Hepatocyte (in vitro differentiated cells): ENCODE measurements around the gene RIOX2. TPM values are rescaled to one million over a fixed set of nuclear protein-coding genes. Genes with fewer than 3 reads are reported as not detected.

Experiments
- DNase-seq: peaks from one replicate; pipeline ENCODE4 v3.0.0-alpha.2; 2016; ENCODE audit warnings: low spot score
- H2AFZ ChIP-seq: fragments of 200-600 bp; sonication (generic); 2 replicates; pipeline ENCODE4 v1.6.0; 2016; ENCODE audit warnings: antibody characterized with exemption, mild to moderate bottlenecking
- H3K27ac ChIP-seq: fragments of 200-600 bp; sonication (generic); 2 replicates; pipeline ENCODE4 v1.5.1; 2016; ENCODE audit warnings: mild to moderate bottlenecking
- H3K27me3 ChIP-seq: fragments of 200-600 bp; sonication (generic); 2 replicates; pipeline ENCODE4 v1.6.1; 2016
- H3K36me3 ChIP-seq: fragments of 200-600 bp; sonication (generic); replicated peaks from 2 replicates; pipeline ENCODE4 v1.5.1; 2016; ENCODE audit warnings: low read depth; ENCODE audit not compliant: insufficient read depth
- H3K4me1 ChIP-seq: fragments of 200-600 bp; sonication (generic); 2 replicates; pipeline ENCODE4 v1.5.1; 2016; ENCODE audit warnings: mild to moderate bottlenecking, moderate library complexity; ENCODE audit not compliant: insufficient read depth
- H3K4me2 ChIP-seq: fragments of 200-600 bp; sonication (generic); 2 replicates; pipeline ENCODE4 v1.6.0; 2016
- H3K4me3 ChIP-seq: fragments of 200-600 bp; sonication (generic); 2 replicates; pipeline ENCODE4 v1.5.1; 2016; ENCODE audit warnings: mild to moderate bottlenecking
- H3K79me2 ChIP-seq: fragments of 200-600 bp; sonication (generic); 2 replicates; pipeline ENCODE4 v1.6.0; 2017; ENCODE audit warnings: mild to moderate bottlenecking
- H3K9me2 ChIP-seq: fragments of 200-600 bp; sonication (generic); replicated peaks from 2 replicates; pipeline ENCODE4 v1.6.0; 2017; ENCODE audit warnings: mild to moderate bottlenecking; ENCODE audit not compliant: insufficient read depth
- H3K9me3 ChIP-seq: fragments of 200-600 bp; sonication (generic); 2 replicates; pipeline ENCODE4 v1.5.1; 2016; ENCODE audit warnings: low read depth, mild to moderate bottlenecking
- H4K20me1 ChIP-seq: fragments of 200-600 bp; sonication (generic); 2 replicates; pipeline ENCODE4 v1.6.0; 2016; ENCODE audit warnings: mild to moderate bottlenecking; ENCODE audit not compliant: insufficient read depth, poor library complexity, severe bottlenecking
- EZH2 ChIP-seq: fragments of 200-600 bp; sonication (generic); IDR thresholded peaks from 2 replicates; pipeline ENCODE4 v1.6.1; 2016; ENCODE audit warnings: antibody characterized with exemption, mild to moderate bottlenecking, borderline replicate concordance
- EZH2phosphoT487 ChIP-seq: fragments of 200-600 bp; sonication (generic); IDR thresholded peaks from one replicate; pipeline ENCODE4 v1.6.1; 2018; ENCODE audit warnings: antibody characterized with exemption, mild to moderate bottlenecking, low read depth, moderate library complexity; ENCODE audit not compliant: unreplicated experiment, severe bottlenecking
- WGBS: methylation state at CpG from one replicate; pipeline ENCODE4 v1.1.6; 2016; ENCODE audit warnings: low lambda C conversion rate; ENCODE audit errors: missing lambda C conversion rate; 5-methylcytosine and 5-hydroxymethylcytosine counted together
- polyA plus RNA-seq: library from polyadenylated mRNA; unstranded; fragments of >200 nt; fragmentation: Nextera tagmentation; extraction: Ambion mirVana; gene quantifications from 2 replicates; pipeline ENCODE4 v1.2.1, GENCODE V29; 2016
- total RNA-seq: library from RNA; depleted of rRNA; stranded (reverse); fragments of >200 nt; gene quantifications from 2 replicates; pipeline ENCODE4 v1.2.3, GENCODE V29; 2014
- TF ChIP-seq, protein P1 (sequence below): fragments of 200-600 bp; sonication (generic); IDR thresholded peaks from 2 replicates; pipeline ENCODE4 v1.5.1; 2016; ENCODE audit warnings: antibody characterized with exemption, mild to moderate bottlenecking; ENCODE audit not compliant: poor library complexity

Gene RIOX2
- total and polyA plus RNA-seq, 2 experiments from 2014 or later: 15.5 to 26.2 TPM

DNA sequence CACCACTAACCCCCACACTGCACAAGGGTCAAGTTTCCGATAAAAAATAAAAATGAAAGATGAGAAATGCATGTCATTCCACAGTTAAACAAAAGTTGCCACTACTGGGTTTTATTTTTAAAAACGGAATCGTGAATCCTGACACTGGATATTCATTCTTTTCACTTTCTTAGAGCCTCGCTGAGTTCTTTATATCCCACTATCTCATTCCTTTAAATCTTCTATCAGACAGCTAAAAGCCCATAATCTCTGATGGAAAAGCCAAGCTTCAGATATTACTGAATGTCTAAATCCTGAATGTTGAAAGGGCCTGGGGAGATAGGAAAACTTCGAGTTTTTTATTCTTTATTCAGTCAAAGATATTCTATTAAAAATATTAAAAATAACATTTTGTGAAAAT is 11.7 kb downstream of the RIOX2 start:
- Histone ChIP-seq H3K27ac (no peak overlapping the region), H3K27me3 (no peaks in the 10 kb centered on the region), H3K4me2 (peak overlapping the region; percentile 6), H4K20me1 (no peaks in the 10 kb centered on the region), H3K36me3 (peaks cover 4% of the 10 kb centered on the region), H3K9me3 (no peaks in the 10 kb centered on the region), H3K4me1 (no peaks in the 10 kb centered on the region), H2AFZ (no peak overlapping the region), H3K4me3 (no peak overlapping the region), H3K79me2 (peaks cover 18% of the 10 kb centered on the region), H3K9me2 (no peaks in the 10 kb centered on the region)
- TF ChIP-seq EZH2phosphoT487: no peak
- 66% methylated on average over 5 of the region's 5 CpGs for WGBS
- no peak for DNase-seq

DNA sequence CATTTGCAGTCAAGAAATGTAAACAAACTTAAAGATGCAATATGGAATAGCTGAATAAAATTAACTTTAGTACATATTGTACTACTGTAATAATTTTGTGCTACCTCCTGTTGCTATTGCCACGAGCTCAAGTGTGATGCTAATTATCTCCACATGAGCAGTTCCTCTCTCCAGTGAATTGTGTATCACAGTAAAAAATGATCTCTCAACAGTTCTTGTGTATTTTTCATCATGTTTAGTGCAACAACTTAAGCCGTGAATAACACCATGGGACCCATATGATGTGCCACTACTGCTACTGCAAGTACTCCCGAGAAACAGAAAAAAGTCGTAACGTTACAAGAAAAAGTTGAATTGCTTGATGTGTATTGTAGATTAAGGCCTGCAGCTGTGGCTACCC is 12.4 kb downstream of the RIOX2 start:
- Histone ChIP-seq H2AFZ (no peak overlapping the region), H3K9me3 (no peaks in the 10 kb centered on the region), H3K4me3 (no peak overlapping the region), H3K27ac (no peak overlapping the region), H4K20me1 (no peaks in the 10 kb centered on the region), H3K4me1 (no peaks in the 10 kb centered on the region), H3K9me2 (no peaks in the 10 kb centered on the region), H3K4me2 (no peak overlapping the region), H3K79me2 (peaks cover 17% of the 10 kb centered on the region), H3K36me3 (peaks cover 4% of the 10 kb centered on the region), H3K27me3 (no peaks in the 10 kb centered on the region)
- 92% methylated on average over 5 of the region's 5 CpGs for WGBS
- no peak for DNase-seq
- no peak for TF ChIP-seq EZH2
- TF ChIP-seq EZH2phosphoT487: no peak
- TF ChIP-seq, protein P1, sequence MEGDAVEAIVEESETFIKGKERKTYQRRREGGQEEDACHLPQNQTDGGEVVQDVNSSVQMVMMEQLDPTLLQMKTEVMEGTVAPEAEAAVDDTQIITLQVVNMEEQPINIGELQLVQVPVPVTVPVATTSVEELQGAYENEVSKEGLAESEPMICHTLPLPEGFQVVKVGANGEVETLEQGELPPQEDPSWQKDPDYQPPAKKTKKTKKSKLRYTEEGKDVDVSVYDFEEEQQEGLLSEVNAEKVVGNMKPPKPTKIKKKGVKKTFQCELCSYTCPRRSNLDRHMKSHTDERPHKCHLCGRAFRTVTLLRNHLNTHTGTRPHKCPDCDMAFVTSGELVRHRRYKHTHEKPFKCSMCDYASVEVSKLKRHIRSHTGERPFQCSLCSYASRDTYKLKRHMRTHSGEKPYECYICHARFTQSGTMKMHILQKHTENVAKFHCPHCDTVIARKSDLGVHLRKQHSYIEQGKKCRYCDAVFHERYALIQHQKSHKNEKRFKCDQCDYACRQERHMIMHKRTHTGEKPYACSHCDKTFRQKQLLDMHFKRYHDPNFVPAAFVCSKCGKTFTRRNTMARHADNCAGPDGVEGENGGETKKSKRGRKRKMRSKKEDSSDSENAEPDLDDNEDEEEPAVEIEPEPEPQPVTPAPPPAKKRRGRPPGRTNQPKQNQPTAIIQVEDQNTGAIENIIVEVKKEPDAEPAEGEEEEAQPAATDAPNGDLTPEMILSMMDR: no peak

DNA sequence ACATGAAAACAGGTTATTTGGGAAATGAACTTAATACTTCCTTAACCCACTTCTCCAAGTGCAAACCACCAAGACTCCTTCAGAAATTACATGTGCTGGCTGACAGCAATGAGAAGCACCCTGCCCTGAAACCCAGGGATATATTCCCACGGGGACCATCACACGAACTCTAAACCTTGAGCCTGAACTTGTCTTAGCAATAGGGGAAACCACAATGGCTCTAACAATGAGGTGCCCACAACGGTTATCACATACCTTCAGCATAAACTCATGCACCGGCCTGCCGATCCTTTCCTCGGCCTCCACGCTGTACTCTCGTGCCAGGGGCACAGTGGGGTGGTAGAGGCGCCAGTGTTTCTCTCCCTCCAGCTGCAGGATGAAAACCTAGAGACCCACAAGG is 13.4 kb downstream of the RIOX2 start:
- H3K27ac ChIP-seq: no peak overlapping the region
- H3K9me3 ChIP-seq: no peaks in the 10 kb centered on the region
- H3K79me2 ChIP-seq: peaks cover 14% of the 10 kb centered on the region
- TF ChIP-seq, protein P1: no peak
- TF ChIP-seq EZH2phosphoT487 (no peak), EZH2 (no peak)
- no peaks in the 10 kb centered on the region for H4K20me1 ChIP-seq
- no peak overlapping the region for H2AFZ ChIP-seq
- H3K4me3 ChIP-seq: no peak overlapping the region
- no peak for DNase-seq
- H3K4me1 ChIP-seq: no peaks in the 10 kb centered on the region
- H3K36me3 ChIP-seq: peaks cover 4% of the 10 kb centered on the region
- no peaks in the 10 kb centered on the region for H3K9me2 ChIP-seq
- 93% methylated on average over 9 of the region's 9 CpGs for WGBS
- no peak overlapping the region for H3K4me2 ChIP-seq
- no peaks in the 10 kb centered on the region for H3K27me3 ChIP-seq

DNA sequence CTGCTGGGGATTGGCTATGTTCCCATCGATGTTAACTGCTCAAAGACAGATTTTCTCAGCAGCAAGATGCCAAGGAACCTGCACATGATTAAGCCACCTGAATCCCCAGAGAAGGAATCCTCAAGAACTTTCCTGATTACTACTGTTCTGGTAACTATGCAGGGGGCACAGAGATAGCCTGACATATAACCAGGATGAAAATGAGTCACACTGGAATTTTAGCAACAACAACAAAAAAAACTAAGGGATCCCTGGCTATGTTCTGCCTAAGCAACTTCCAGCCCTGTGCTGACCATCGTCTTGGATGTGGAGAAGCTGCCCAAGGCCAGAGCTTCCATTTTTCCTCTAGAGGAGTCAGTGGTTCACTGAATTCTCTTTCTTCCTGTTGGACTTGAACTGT is 13.8 kb downstream of the RIOX2 start:
- Histone ChIP-seq H3K9me2 (no peaks in the 10 kb centered on the region), H3K27me3 (no peaks in the 10 kb centered on the region), H3K79me2 (peaks cover 11% of the 10 kb centered on the region), H4K20me1 (no peaks in the 10 kb centered on the region), H3K4me1 (no peaks in the 10 kb centered on the region), H3K4me3 (no peak overlapping the region), H3K27ac (no peak overlapping the region), H3K36me3 (peaks cover 4% of the 10 kb centered on the region), H3K9me3 (no peaks in the 10 kb centered on the region), H2AFZ (no peak overlapping the region), H3K4me2 (no peak overlapping the region)
- no peak for TF ChIP-seq EZH2phosphoT487
- TF ChIP-seq EZH2: no peak
- TF ChIP-seq, protein P1: no peak
- 94% methylated on average over 2 of the region's 2 CpGs for WGBS
- DNase-seq: no peak
